ENCODE results near the gene CHST10. TPM values are rescaled to one million over a fixed set of nuclear protein-coding genes. Genes with fewer than 3 reads are reported as not detected.

The CHST10 gene
- total RNA-seq, 2 donors from 2014 or later = 17.6 to 18.5 TPM

GRCh38 chr2:100427627-100428258 is 10.3 kb upstream of the CHST10 start:
- WGBS, 2 experiments (ENCODE audit: insufficient coverage in 1 of 2, insufficient read length in 1 of 2) = 65% methylated on average over 11 of the region's 11 CpGs; no CpG with 5 or more reads in 1 of the 2 experiments
- no peak overlapping the region for H3K9ac ChIP-seq (ENCODE audit: extremely low read depth, low read length, poor library complexity, severe bottlenecking)
- H3K4me1 ChIP-seq (ENCODE audit: control insufficient read depth, insufficient read depth, low read length) = no peaks in the 10 kb centered on the region
- Mint-ChIP-seq H3K27me3 (ENCODE audit: insufficient read depth) (no peaks in the 10 kb centered on the region), H3K9me3 (peaks cover 19% of the 10 kb centered on the region), H3K36me3 (ENCODE audit: low read depth) (no peaks in the 10 kb centered on the region), H3K4me1 (no peaks in the 10 kb centered on the region), H3K27ac (no peak overlapping the region), H3K4me3 (no peak overlapping the region)
- no peak overlapping the region for H3K4me3 ChIP-seq (ENCODE audit: low read length)
- no peak overlapping the region for H3K27ac ChIP-seq (ENCODE audit: low read depth, low read length)
- DNase-seq = peak; percentile 84
- peak; percentile 74 for TF ChIP-seq CTCF (conservative IDR thresholded peaks at IDR 0.05)
- no peaks in the 10 kb centered on the region for H3K36me3 ChIP-seq (ENCODE audit: control insufficient read depth, insufficient read depth, low read length)
- peaks cover 5% of the 10 kb centered on the region for H3K9me3 ChIP-seq (ENCODE audit: control insufficient read depth, low read length)
- H3K27me3 ChIP-seq (ENCODE audit: control insufficient read depth, insufficient read depth, low read length, poor library complexity, severe bottlenecking) = no peaks in the 10 kb centered on the region

DNA sequence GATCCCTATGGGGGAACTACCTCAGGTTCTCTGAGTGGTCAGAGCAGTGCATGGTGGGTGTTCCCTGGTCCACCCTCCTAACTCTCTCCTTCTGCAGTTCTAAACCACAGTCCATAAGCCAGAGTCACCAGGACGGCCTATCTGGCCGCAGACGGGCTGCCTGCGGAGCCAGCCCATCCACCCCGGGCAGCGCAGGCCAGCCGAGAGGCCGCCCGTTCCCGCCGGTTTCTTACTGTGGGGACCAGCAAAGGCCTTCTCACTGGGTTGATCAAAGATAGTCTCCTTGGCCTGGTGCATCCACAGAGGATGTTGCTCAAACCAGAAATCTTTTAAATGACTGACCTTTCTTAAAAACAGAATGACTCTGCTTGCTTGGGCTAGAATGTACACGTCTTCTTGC is 9.6 kb upstream of the CHST10 start:
- Mint-ChIP-seq H3K4me3 (no peak overlapping the region), H3K9me3 (peaks cover 19% of the 10 kb centered on the region), H3K27ac (no peak overlapping the region), H3K4me1 (no peaks in the 10 kb centered on the region), H3K36me3 (ENCODE audit: low read depth) (no peaks in the 10 kb centered on the region), H3K27me3 (ENCODE audit: insufficient read depth) (no peaks in the 10 kb centered on the region)
- no peaks in the 10 kb centered on the region for H3K27me3 ChIP-seq (ENCODE audit: control insufficient read depth, insufficient read depth, low read length, poor library complexity, severe bottlenecking)
- H3K4me3 ChIP-seq (ENCODE audit: low read length) = no peak overlapping the region
- H3K9ac ChIP-seq (ENCODE audit: extremely low read depth, low read length, poor library complexity, severe bottlenecking) = no peak overlapping the region
- no peaks in the 10 kb centered on the region for H3K4me1 ChIP-seq (ENCODE audit: control insufficient read depth, insufficient read depth, low read length)
- 92 to 97% methylated on average over 11 to 12 of the region's 12 CpGs for WGBS, 2 experiments (ENCODE audit: insufficient coverage in 1 of 2, insufficient read length in 1 of 2)
- H3K9me3 ChIP-seq (ENCODE audit: control insufficient read depth, low read length) = peaks cover 5% of the 10 kb centered on the region
- no peak for TF ChIP-seq CTCF (conservative IDR thresholded peaks at IDR 0.05)
- H3K27ac ChIP-seq (ENCODE audit: low read depth, low read length) = no peak overlapping the region
- H3K36me3 ChIP-seq (ENCODE audit: control insufficient read depth, insufficient read depth, low read length) = no peaks in the 10 kb centered on the region
- no peak for DNase-seq

DNA sequence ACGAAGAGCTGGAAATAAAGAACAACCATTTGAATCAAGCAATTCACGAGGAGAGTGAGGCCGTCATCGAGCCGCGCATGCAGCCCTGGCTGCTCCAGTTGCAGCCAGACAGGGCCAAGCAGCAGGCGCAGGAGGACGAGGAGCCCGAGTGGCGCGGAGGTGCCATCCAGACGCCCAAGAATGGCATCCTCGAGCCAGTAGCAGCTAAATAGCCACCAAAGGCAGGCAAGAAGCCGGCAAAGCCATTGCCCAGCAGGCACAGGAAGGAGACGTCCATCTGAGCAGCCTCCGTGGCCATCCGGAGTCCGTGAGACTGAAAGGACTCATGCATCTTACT is 8.9 kb upstream of the CHST10 start:
- peaks cover 5% of the 10 kb centered on the region for H3K9me3 ChIP-seq (ENCODE audit: control insufficient read depth, low read length)
- no peaks in the 10 kb centered on the region for H3K27me3 ChIP-seq (ENCODE audit: control insufficient read depth, insufficient read depth, low read length, poor library complexity, severe bottlenecking)
- H3K27ac Mint-ChIP-seq = no peak overlapping the region
- no peak overlapping the region for H3K4me3 Mint-ChIP-seq
- no peak for TF ChIP-seq CTCF (conservative IDR thresholded peaks at IDR 0.05)
- H3K4me3 ChIP-seq (ENCODE audit: low read length) = no peak overlapping the region
- H3K4me1 ChIP-seq (ENCODE audit: control insufficient read depth, insufficient read depth, low read length) = no peaks in the 10 kb centered on the region
- no peaks in the 10 kb centered on the region for H3K27me3 Mint-ChIP-seq (ENCODE audit: insufficient read depth)
- H3K9me3 Mint-ChIP-seq = peaks cover 16% of the 10 kb centered on the region
- no peaks in the 10 kb centered on the region for H3K36me3 Mint-ChIP-seq (ENCODE audit: low read depth)
- H3K4me1 Mint-ChIP-seq = no peaks in the 10 kb centered on the region
- no peak for DNase-seq
- H3K9ac ChIP-seq (ENCODE audit: extremely low read depth, low read length, poor library complexity, severe bottlenecking) = no peak overlapping the region
- 86 to 93% methylated on average over 9 to 18 of the region's 18 CpGs for WGBS, 2 experiments (ENCODE audit: insufficient coverage in 1 of 2, insufficient read length in 1 of 2)
- no peak overlapping the region for H3K27ac ChIP-seq (ENCODE audit: low read depth, low read length)
- no peaks in the 10 kb centered on the region for H3K36me3 ChIP-seq (ENCODE audit: control insufficient read depth, insufficient read depth, low read length)

Measured in endodermal cell (in vitro differentiated cells).